Dendritic cell treated with granulocyte-macrophage colony-stimulating factor and Interleukin-4, amounts not matched to agents 40 ng/mL and 50 ng/mL, for 4 days (primary cell): ENCODE measurements around the gene TBC1D4.

Source experiments
- H3K27ac Mint-ChIP-seq: one replicate; pipeline ENCODE4 v1.8.0; 2022; ENCODE audit warnings: mild to moderate bottlenecking, mixed read lengths
- H3K27me3 Mint-ChIP-seq: one replicate; pipeline ENCODE4 v1.8.0; 2022; ENCODE audit warnings: mild to moderate bottlenecking, mixed read lengths
- H3K36me3 Mint-ChIP-seq: one replicate; pipeline ENCODE4 v1.8.0; 2022; ENCODE audit warnings: low read depth, mixed read lengths
- H3K4me1 Mint-ChIP-seq: one replicate; pipeline ENCODE4 v1.8.0; 2022; ENCODE audit warnings: low read depth, mixed read lengths
- H3K4me3 Mint-ChIP-seq: one replicate; pipeline ENCODE4 v1.8.0; 2022; ENCODE audit warnings: mild to moderate bottlenecking, moderate library complexity, mixed read lengths
- H3K9me3 Mint-ChIP-seq: one replicate; pipeline ENCODE4 v1.8.0; 2022; ENCODE audit warnings: mixed read lengths
- intact Hi-C: fragments of 100-400 bp; cut with micrococcal nuclease; formaldehyde crosslinking; loops from one replicate; pipeline ENCODE4 v1.15.0; 2022

TBC1D4 gene

GRCh38 chr13:75432045-75432444, 49.9 kb downstream of the TBC1D4 start:
- no peaks in the 10 kb centered on the region for H3K27me3 Mint-ChIP-seq
- H3K4me3 Mint-ChIP-seq, result no peak overlapping the region
- H3K9me3 Mint-ChIP-seq, result peaks cover 10% of the 10 kb centered on the region
- no peaks in the 10 kb centered on the region for H3K36me3 Mint-ChIP-seq
- no peak overlapping the region for H3K27ac Mint-ChIP-seq
- no peaks in the 10 kb centered on the region for H3K4me1 Mint-ChIP-seq
- intact Hi-C loops, result no loop called here

GRCh38 chr13:75430436-75431209, 51.3 kb downstream of the TBC1D4 start:
- Mint-ChIP-seq H3K27ac (no peak overlapping the region), H3K4me1 (no peaks in the 10 kb centered on the region), H3K9me3 (peaks cover 2% of the 10 kb centered on the region), H3K4me3 (no peak overlapping the region), H3K36me3 (no peaks in the 10 kb centered on the region), H3K27me3 (no peaks in the 10 kb centered on the region)
- intact Hi-C loops, result no loop called here

- H3K27ac Mint-ChIP-seq, result no peak overlapping the region
- H3K27me3 Mint-ChIP-seq, result no peaks in the 10 kb centered on the region
- no peaks in the 10 kb centered on the region for H3K4me1 Mint-ChIP-seq
- intact Hi-C loops, result no loop called here
- no peaks in the 10 kb centered on the region for H3K9me3 Mint-ChIP-seq
- no peak overlapping the region for H3K4me3 Mint-ChIP-seq
- H3K36me3 Mint-ChIP-seq, result no peaks in the 10 kb centered on the region
Observed at GRCh38 chr13:75426421-75426820, 55.5 kb downstream of the TBC1D4 start.

- no peaks in the 10 kb centered on the region for H3K4me1 Mint-ChIP-seq
Observed at GRCh38 chr13:75425216-75426009, 56.6 kb downstream of the TBC1D4 start.

GRCh38 chr13:75423946-75424345, 58.0 kb downstream of the TBC1D4 start:
- no peak overlapping the region for H3K27ac Mint-ChIP-seq
- H3K9me3 Mint-ChIP-seq, result no peaks in the 10 kb centered on the region
- H3K36me3 Mint-ChIP-seq, result no peaks in the 10 kb centered on the region
- H3K27me3 Mint-ChIP-seq, result no peaks in the 10 kb centered on the region
- H3K4me3 Mint-ChIP-seq, result no peak overlapping the region
- H3K4me1 Mint-ChIP-seq, result peaks cover 3% of the 10 kb centered on the region
- intact Hi-C loops, result no loop called here

More at GRCh38 chr13:75425216-75426009, 56.6 kb downstream of the TBC1D4 start:
- Mint-ChIP-seq H3K9me3 (no peaks in the 10 kb centered on the region), H3K27ac (no peak overlapping the region), H3K4me3 (no peak overlapping the region), H3K36me3 (no peaks in the 10 kb centered on the region), H3K27me3 (no peaks in the 10 kb centered on the region)
- intact Hi-C loops, result no loop called here

- no peaks in the 10 kb centered on the region for H3K27me3 Mint-ChIP-seq
- no peaks in the 10 kb centered on the region for H3K9me3 Mint-ChIP-seq
- no peaks in the 10 kb centered on the region for H3K36me3 Mint-ChIP-seq
- H3K4me3 Mint-ChIP-seq, result no peak overlapping the region
- intact Hi-C loops, result no loop called here
- peaks cover 11% of the 10 kb centered on the region for H3K4me1 Mint-ChIP-seq
- no peak overlapping the region for H3K27ac Mint-ChIP-seq
Observed at GRCh38 chr13:75422028-75422427, 59.9 kb downstream of the TBC1D4 start.

GRCh38 chr13:75421133-75421532, 60.8 kb downstream of the TBC1D4 start:
- Mint-ChIP-seq H3K4me3 (no peak overlapping the region), H3K36me3 (no peaks in the 10 kb centered on the region), H3K9me3 (no peaks in the 10 kb centered on the region), H3K27me3 (no peaks in the 10 kb centered on the region), H3K27ac (no peak overlapping the region), H3K4me1 (peaks cover 20% of the 10 kb centered on the region)
- intact Hi-C loops, result no loop called here

GRCh38 chr13:75419656-75420055, 62.3 kb downstream of the TBC1D4 start:
- no peaks in the 10 kb centered on the region for H3K9me3 Mint-ChIP-seq
- no peaks in the 10 kb centered on the region for H3K27me3 Mint-ChIP-seq
- peaks cover 21% of the 10 kb centered on the region for H3K4me1 Mint-ChIP-seq
- no peak overlapping the region for H3K27ac Mint-ChIP-seq
- intact Hi-C loops, result no loop called here
- H3K4me3 Mint-ChIP-seq, result no peak overlapping the region
- H3K36me3 Mint-ChIP-seq, result no peaks in the 10 kb centered on the region

- H3K27me3 Mint-ChIP-seq, result no peaks in the 10 kb centered on the region
- no peaks in the 10 kb centered on the region for H3K36me3 Mint-ChIP-seq
- peaks cover 28% of the 10 kb centered on the region for H3K4me1 Mint-ChIP-seq
- intact Hi-C loops, result no loop called here
- H3K27ac Mint-ChIP-seq, result no peak overlapping the region
- no peaks in the 10 kb centered on the region for H3K9me3 Mint-ChIP-seq
- H3K4me3 Mint-ChIP-seq, result no peak overlapping the region
Observed at GRCh38 chr13:75418997-75419396, 63.0 kb downstream of the TBC1D4 start.

- H3K4me1 Mint-ChIP-seq, result peaks cover 28% of the 10 kb centered on the region
- intact Hi-C loops, result no loop called here
- H3K4me3 Mint-ChIP-seq, result no peak overlapping the region
- H3K9me3 Mint-ChIP-seq, result no peaks in the 10 kb centered on the region
- no peak overlapping the region for H3K27ac Mint-ChIP-seq
- no peaks in the 10 kb centered on the region for H3K27me3 Mint-ChIP-seq
- H3K36me3 Mint-ChIP-seq, result no peaks in the 10 kb centered on the region
Observed at GRCh38 chr13:75418186-75418843, 63.7 kb downstream of the TBC1D4 start.

GRCh38 chr13:75417656-75418055, 64.3 kb downstream of the TBC1D4 start:
- Mint-ChIP-seq H3K4me1 (peaks cover 28% of the 10 kb centered on the region), H3K27ac (no peak overlapping the region), H3K36me3 (no peaks in the 10 kb centered on the region), H3K27me3 (no peaks in the 10 kb centered on the region), H3K9me3 (no peaks in the 10 kb centered on the region), H3K4me3 (no peak overlapping the region)
- intact Hi-C loops, result no loop called here

- H3K27me3 Mint-ChIP-seq, result no peaks in the 10 kb centered on the region
- no peak overlapping the region for H3K4me3 Mint-ChIP-seq
- intact Hi-C loops, result no loop called here
- H3K36me3 Mint-ChIP-seq, result no peaks in the 10 kb centered on the region
- H3K27ac Mint-ChIP-seq, result no peak overlapping the region
- peaks cover 28% of the 10 kb centered on the region for H3K4me1 Mint-ChIP-seq
- H3K9me3 Mint-ChIP-seq, result no peaks in the 10 kb centered on the region
Observed at GRCh38 chr13:75417012-75417384, 65.0 kb downstream of the TBC1D4 start.

- H3K27me3 Mint-ChIP-seq, result no peaks in the 10 kb centered on the region
- no peaks in the 10 kb centered on the region for H3K36me3 Mint-ChIP-seq
- no peaks in the 10 kb centered on the region for H3K9me3 Mint-ChIP-seq
- no peak overlapping the region for H3K27ac Mint-ChIP-seq
- H3K4me3 Mint-ChIP-seq, result no peak overlapping the region
- intact Hi-C loops, result no loop called here
- H3K4me1 Mint-ChIP-seq, result peaks cover 28% of the 10 kb centered on the region
Observed at GRCh38 chr13:75416327-75417011, 65.5 kb downstream of the TBC1D4 start.

GRCh38 chr13:75415694-75416093, 66.3 kb downstream of the TBC1D4 start:
- H3K36me3 Mint-ChIP-seq, result no peaks in the 10 kb centered on the region
- H3K9me3 Mint-ChIP-seq, result no peaks in the 10 kb centered on the region
- no peak overlapping the region for H3K4me3 Mint-ChIP-seq
- no peaks in the 10 kb centered on the region for H3K27me3 Mint-ChIP-seq
- intact Hi-C loops, result no loop called here
- H3K4me1 Mint-ChIP-seq, result peaks cover 28% of the 10 kb centered on the region
- no peak overlapping the region for H3K27ac Mint-ChIP-seq
